Pancreas (tissue), 10 donors: ENCODE measurements around the gene KAT6B. TPM values are rescaled to one million over a fixed set of nuclear protein-coding genes. Genes with fewer than 3 reads are reported as not detected.

Source experiments
- ATAC-seq, 4 donors: fragments of 200-7000 bp; cut with Tn5 transposase; one replicate each; pipeline versions ENCODE4 v1.8.0 to v1.9.1; 2020; ENCODE audit warnings: mild to moderate bottlenecking in 4 of 4, moderate library complexity in 4 of 4
- DNase-seq, 6 donors: peaks; one replicate each; pipeline ENCODE4 v3.0.0-alpha.2; 2020
- FAIRE-seq: peaks from 2 replicates; lab custom pipeline; 2012; peaks lifted over from hg19 to GRCh38; lab: Jason Lieb, UNC
- H3K27ac ChIP-seq, 4 donors: fragments of 200-600 bp; sonication (generic); 1 replicate in 3 of 4; 2 replicates in 1 of 4; pipeline versions ENCODE4 v1.5.0 to v1.8.0; 2020
- H3K27me3 ChIP-seq, 4 donors: fragments of 200-600 bp; one replicate each; pipeline ENCODE4 v1.8.0; 2021
- H3K36me3 ChIP-seq, 3 donors: fragments of 200-600 bp; sonication (generic) in 1 of 3; one replicate each; pipeline versions ENCODE4 v1.5.0 to v1.8.0; 2020 to 2021
- H3K4me1 ChIP-seq, 3 donors: fragments of 200-600 bp; one replicate each; pipeline ENCODE4 v1.8.0; 2021
- H3K4me3 ChIP-seq, 4 donors: fragments of 200-600 bp; sonication (generic) in 2 of 4; one replicate each; pipeline versions ENCODE4 v1.5.0 to v1.8.0; 2020 to 2021
- H3K9me3 ChIP-seq, 4 donors: fragments of 200-600 bp; one replicate each; pipeline ENCODE4 v1.8.0; 2021
- WGBS, 2 donors: extraction: QIAGEN DNeasy Blood & Tissue Kit; methylation state at CpG; one replicate each; pipeline ENCODE4 v1.1.7; 2013; 5-methylcytosine and 5-hydroxymethylcytosine counted together
- intact Hi-C, 3 donors: fragments of 100-400 bp; cut with DNase I; formaldehyde crosslinking; loops; one replicate each; pipeline versions ENCODE4 v1.11.1 to v1.14.2; 2022
- polyA plus RNA-seq, 2 donors: library from polyadenylated mRNA; stranded (reverse); fragments of 200-250 nt; gene quantifications; one replicate each; pipeline ENCODE4 v1.2.3, GENCODE V29; 2013
- total RNA-seq, 6 donors: library from RNA; stranded (reverse); fragmentation: NEBNext Ultra II Directional in 4 of 6; extraction: Animal tissue kit (Norgen Biotek cat#: 25700) in 4 of 6; gene quantifications; one replicate each; pipeline versions ENCODE4 v1.2.1 to v1.2.4, GENCODE V29; 2021 to 2023
- TF ChIP-seq, protein P1 (sequence below), 4 donors: fragments of 200-600 bp; sonication (generic) in 3 of 4; IDR thresholded peaks; one replicate each; pipeline versions ENCODE4 v1.5.0 to v1.8.0; 2021; ENCODE audit warnings: antibody characterized with exemption in 4 of 4
- donor health status: healthy with polysubstance abuse.
- donor health status: DM: no; HTN: no; CAD: no; lungs with moderate emphysema.
- donor health status: DM: no; HTN: no; CAD: no.
- donor health status: control.
- donor health status: control.
- donor health status: Bipolar disorder and iron deficiency.
- donor health status: DM: yes; HTN: yes; CAD: no.
- donor health status: DM: no; HTN: no; CAD: no.
- donor health status: DM: no; HTN: no; CAD: no.
- donor health status: DM: yes; HTN: yes; CAD: no.

The KAT6B gene
- total and polyA plus RNA-seq, 8 donors, result 7.6 to 28.6 (median 18.1) TPM

DNA sequence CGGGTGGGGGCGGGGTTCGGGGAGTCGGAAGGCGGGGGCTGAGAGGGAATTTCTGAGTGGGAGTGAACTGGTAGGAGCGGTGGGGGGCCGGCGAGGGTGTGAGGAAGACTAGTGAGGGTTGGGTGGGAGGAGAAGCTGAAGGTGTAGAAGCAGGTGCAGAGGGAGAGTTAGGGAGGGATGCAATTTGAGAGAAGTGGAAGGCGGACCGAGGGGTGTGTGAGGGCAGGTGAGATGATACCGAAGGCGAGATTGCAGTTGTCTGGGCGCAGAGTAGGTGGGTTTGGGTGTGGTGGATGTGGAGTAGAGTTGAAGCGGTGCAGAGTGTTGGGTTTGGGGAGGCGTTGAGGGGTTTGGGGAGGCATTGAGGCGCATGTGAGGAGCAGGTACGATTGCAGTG lies 643 bp downstream of the KAT6B start:
- TF ChIP-seq, protein P1, sequence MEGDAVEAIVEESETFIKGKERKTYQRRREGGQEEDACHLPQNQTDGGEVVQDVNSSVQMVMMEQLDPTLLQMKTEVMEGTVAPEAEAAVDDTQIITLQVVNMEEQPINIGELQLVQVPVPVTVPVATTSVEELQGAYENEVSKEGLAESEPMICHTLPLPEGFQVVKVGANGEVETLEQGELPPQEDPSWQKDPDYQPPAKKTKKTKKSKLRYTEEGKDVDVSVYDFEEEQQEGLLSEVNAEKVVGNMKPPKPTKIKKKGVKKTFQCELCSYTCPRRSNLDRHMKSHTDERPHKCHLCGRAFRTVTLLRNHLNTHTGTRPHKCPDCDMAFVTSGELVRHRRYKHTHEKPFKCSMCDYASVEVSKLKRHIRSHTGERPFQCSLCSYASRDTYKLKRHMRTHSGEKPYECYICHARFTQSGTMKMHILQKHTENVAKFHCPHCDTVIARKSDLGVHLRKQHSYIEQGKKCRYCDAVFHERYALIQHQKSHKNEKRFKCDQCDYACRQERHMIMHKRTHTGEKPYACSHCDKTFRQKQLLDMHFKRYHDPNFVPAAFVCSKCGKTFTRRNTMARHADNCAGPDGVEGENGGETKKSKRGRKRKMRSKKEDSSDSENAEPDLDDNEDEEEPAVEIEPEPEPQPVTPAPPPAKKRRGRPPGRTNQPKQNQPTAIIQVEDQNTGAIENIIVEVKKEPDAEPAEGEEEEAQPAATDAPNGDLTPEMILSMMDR (IDR thresholded peaks at IDR 0.05), result no peak
- intact Hi-C loops, result no loop called here

DNA sequence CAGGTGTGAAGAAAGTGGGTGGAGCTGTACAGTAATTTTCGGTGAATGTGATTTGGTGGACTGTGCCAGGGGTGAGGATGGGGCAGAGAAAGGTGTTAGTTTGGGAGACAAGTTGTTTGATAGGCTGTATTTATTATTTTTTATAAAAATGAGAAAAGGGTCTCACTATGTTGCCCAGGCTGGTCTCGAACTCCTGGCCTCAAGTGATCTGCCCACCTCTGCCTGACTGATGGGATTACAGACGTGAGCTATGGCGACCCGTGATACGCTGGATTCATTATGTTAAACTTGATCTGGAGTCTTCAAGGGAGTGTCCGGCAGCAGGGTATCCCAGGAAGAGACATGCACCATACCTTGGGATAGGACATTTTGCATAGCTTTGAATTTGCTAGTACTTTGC lies 1.3 kb downstream of the KAT6B start:
- H3K27ac ChIP-seq, result peak overlapping the region in 2 of 4 donors; percentile 100
- ATAC-seq, result no peak
- intact Hi-C loops, result no loop called here
- H3K9me3 ChIP-seq, result no peaks in the 10 kb centered on the region
- DNase-seq, result no peak
- peak overlapping the region in 2 of 4 donors; percentile 69 to 82 for H3K4me3 ChIP-seq
- TF ChIP-seq, protein P1 (IDR thresholded peaks at IDR 0.05), result no peak
- H3K4me1 ChIP-seq, result peaks cover 15 to 33% (median 17%) of the 10 kb centered on the region in 3 donors
- H3K36me3 ChIP-seq, result no peaks in the 10 kb centered on the region
- no peaks in the 10 kb centered on the region for H3K27me3 ChIP-seq
- WGBS, 2 donors, result 76 to 80% methylated on average over 7 of the region's 7 CpGs
- no peak for FAIRE-seq

More for the DNA sequence above, 643 bp downstream of the KAT6B start:
- ATAC-seq, result no peak
- Histone ChIP-seq H3K27me3 (no peaks in the 10 kb centered on the region), H3K36me3 (no peaks in the 10 kb centered on the region), H3K9me3 (no peaks in the 10 kb centered on the region), H3K4me1 (peaks cover 18 to 40% (median 24%) of the 10 kb centered on the region in 3 donors), H3K4me3 (peak overlapping the region; percentile 20 to 82 (median 46)), H3K27ac (peak overlapping the region in 2 of 4 donors; percentile 100)
- FAIRE-seq, result no peak
- 2 to 3% methylated on average over 17 of the region's 17 CpGs for WGBS, 2 donors
- no peak for DNase-seq

DNA sequence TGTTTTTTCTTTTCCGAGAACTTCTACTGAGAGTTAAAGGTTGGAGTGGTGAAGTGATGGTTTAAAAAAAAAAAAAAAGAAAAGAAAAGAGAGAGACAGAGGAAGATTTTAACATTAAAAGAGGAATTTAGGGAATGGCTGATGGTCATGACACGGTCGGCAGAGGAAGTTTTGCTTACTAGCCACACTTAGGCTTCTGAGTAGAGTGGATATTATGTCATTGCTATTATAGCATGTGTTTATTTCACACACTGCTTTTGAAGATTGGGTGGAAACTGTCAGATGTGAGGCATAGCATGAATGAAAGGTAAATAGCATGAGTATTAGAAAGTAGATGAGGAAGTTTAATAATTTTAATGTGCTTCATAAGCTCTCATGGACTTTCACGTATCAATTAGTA lies 2.5 kb downstream of the KAT6B start:
- intact Hi-C loops, result no loop called here
- ATAC-seq, result peak in 1 of 4 donors; percentile 2
- Histone ChIP-seq H3K4me3 (peak overlapping the region in 1 of 4 donors; percentile 2), H3K27ac (peak overlapping the region; percentile 43 to 78 (median 46)), H3K9me3 (no peaks in the 10 kb centered on the region), H3K27me3 (no peaks in the 10 kb centered on the region), H3K4me1 (peaks cover 14 to 38% (median 24%) of the 10 kb centered on the region in 3 donors), H3K36me3 (no peaks in the 10 kb centered on the region)
- DNase-seq, result peak in 1 of 6 donors; percentile 15
- no peak for FAIRE-seq
- TF ChIP-seq, protein P1 (IDR thresholded peaks at IDR 0.05), result no peak
- 39 to 42% methylated on average over 4 of the region's 4 CpGs for WGBS, 2 donors

DNA sequence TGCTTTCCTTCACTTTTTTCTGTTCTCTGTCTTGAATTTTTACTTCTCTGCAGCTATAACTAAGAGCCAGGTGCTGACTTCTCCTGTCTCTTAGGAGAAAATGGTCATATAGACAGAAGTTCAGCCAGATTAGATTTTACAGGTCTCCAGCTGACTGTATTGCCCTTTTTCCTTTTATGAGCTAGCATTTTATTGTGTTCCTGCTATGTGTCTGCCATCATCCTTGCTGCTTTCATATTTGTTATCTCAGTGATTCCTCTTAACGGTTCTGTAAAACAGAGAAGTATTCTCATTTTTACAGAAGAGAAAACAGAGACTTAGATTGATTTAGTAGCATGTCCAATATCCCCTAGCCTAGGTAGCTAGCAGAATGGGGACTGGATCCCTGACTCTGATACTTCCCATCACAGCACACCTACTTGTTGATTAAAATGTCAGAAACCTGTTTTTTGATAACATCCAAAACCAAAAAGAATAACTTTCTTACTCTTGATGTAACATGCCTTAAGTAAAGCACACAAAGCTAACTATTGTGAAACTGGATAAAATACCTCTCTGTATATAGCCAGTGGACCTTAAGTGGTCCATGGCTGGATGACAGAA lies 5.2 kb downstream of the KAT6B start:
- H3K9me3 ChIP-seq, result no peaks in the 10 kb centered on the region
- ATAC-seq (no peak), FAIRE-seq (no peak), DNase-seq (no peak)
- 24 to 26% methylated on average over 1 of the region's 1 CpG for WGBS, 2 donors
- no peaks in the 10 kb centered on the region for H3K36me3 ChIP-seq
- intact Hi-C loops, result no loop called here
- TF ChIP-seq, protein P1 (IDR thresholded peaks at IDR 0.05), result no peak
- H3K27me3 ChIP-seq, result no peaks in the 10 kb centered on the region
- no peak overlapping the region for H3K4me3 ChIP-seq
- H3K4me1 ChIP-seq, result peaks cover 7 to 42% (median 16%) of the 10 kb centered on the region in 3 donors
- H3K27ac ChIP-seq, result peak overlapping the region in 1 of 4 donors; percentile 5

DNA sequence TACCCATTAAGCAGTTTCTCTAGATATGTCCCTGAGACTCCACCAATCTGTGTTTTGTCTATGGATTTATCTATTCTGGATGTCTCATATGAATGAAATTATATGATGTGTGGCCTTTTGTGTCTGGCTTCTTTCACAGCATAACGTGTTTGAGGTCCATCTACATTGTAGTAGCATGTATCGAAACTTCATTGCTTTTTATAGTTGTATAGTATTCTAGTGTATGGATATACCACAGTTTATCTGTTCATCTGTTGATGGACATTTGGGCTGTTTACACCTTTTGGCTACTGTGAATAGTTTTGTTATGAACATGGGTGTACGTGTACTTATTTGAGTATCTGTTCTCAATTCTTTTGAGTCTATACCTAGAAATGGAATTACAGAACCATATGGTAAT lies 9.6 kb downstream of the KAT6B start:
- intact Hi-C loops, result no loop called here
- no peak overlapping the region for H3K27ac ChIP-seq
- FAIRE-seq, result no peak
- no peak for DNase-seq
- 97% methylated on average over 3 of the region's 3 CpGs for WGBS, 2 donors
- H3K36me3 ChIP-seq, result no peaks in the 10 kb centered on the region
- no peaks in the 10 kb centered on the region for H3K9me3 ChIP-seq
- no peak for ATAC-seq
- peaks cover 7 to 40% (median 34%) of the 10 kb centered on the region in 3 donors for H3K4me1 ChIP-seq
- H3K4me3 ChIP-seq, result no peak overlapping the region
- TF ChIP-seq, protein P1 (IDR thresholded peaks at IDR 0.05), result no peak
- H3K27me3 ChIP-seq, result no peaks in the 10 kb centered on the region
